GM18867 (cell line): ENCODE data around the gene NFS1.
A peak's percentile ranks its signal among the peaks of the same experiment; 100 is the strongest.

Experiments used
- ATAC-seq: cut with Tn5 transposase; IDR thresholded peaks from one replicate; pipeline ENCODE4 v1.9.1; 2021; ENCODE audit warnings: mild to moderate bottlenecking, moderate library complexity; ENCODE audit not compliant: unreplicated experiment

Gene NFS1

DNA sequence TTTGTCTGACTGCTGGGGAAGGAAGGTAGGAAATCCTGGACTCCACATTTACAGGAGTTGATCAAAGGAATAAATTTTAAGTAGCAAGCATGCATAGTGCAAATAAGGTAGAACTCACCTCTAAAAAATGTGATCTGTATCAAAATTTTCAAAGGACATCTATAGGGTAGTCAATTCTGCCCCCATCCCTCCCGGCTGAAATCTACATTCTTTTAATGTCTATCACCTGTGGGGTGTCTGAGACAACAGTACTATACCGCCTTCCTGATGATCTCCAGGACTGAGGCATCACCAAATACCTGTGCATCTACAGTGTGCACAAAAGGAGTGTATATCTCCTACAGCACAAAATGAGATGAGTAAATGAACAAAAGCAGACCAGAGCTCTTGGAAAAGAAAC, 54.3 kb downstream of the NFS1 start:
- no peak for ATAC-seq

DNA sequence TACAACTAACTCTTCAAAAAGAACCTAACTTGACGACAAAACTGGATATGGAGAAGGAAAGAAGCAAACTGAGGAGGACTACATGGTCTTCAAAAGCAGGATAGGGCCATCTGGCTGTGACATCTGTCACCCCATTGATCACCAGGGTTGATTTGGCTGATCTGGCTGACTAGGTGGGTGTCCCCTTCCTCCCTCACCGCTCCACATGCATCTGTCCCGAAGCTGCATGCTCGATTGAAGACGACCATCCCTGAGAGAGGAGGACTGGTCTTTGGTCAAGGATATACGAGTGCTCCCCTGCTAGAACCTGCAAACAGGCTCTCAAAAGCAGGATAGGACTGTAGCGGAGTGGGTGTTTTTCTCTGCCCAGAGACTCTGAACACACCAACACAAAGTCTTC, 56.1 kb downstream of the NFS1 start:
- no peak for ATAC-seq

DNA sequence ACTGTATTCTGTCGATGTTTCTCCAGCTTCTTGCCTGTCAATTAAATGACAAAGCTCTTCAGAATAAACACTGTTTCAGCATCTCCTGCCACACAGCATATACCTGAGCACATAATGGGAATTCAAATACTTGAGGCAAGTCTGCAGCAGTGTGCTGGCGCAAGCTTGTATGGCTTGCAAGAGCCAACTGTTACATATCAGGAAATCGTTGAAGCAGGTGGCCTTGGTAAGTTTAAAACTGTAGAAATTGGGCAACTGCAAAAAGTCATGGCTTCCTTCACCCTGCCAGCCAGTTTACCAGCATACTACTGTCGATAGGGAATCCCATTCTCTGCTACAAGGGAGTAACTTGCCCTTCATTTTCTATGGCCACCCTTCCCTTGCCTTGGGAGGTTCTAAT, 57.4 kb downstream of the NFS1 start:
- no peak for ATAC-seq

DNA sequence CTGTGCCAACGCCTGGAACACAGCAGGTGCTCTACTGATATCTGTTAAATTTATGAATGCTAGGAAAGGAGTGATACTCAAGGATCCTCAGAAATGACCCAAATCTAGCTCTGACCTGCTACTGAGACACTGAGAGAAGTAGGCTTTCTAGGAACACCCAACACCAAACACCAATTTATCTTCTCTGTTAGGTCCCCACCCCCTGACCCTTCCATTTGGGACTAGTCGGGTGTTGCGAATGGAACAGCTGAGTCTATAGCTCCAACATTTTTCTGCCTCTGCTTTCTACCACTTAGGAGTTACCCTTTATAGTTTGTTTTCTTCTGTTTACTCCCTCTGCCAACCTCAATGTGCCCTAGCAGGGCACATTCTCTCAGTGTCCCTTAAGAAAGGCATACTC, 58.4 kb downstream of the NFS1 start:
- no peak for ATAC-seq

DNA sequence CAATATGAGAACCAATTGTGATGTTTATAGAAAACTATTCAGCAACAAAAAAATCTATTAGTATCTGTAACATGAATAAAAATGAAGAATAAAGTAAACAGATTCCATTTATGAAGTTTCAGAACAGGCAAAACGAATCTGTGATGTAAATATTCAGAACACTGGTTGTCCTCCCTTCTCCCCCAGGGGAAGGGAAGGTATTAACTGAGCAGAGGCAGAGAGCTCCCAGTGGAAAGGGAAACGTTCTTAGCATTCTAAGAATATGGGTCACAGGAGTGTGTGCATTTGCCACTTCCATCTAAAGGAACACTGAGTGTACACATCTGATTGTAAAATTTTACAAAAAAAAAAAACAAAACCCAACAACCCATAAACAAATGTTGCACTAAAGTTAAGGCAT, 60.4 kb downstream of the NFS1 start:
- no peak for ATAC-seq

DNA sequence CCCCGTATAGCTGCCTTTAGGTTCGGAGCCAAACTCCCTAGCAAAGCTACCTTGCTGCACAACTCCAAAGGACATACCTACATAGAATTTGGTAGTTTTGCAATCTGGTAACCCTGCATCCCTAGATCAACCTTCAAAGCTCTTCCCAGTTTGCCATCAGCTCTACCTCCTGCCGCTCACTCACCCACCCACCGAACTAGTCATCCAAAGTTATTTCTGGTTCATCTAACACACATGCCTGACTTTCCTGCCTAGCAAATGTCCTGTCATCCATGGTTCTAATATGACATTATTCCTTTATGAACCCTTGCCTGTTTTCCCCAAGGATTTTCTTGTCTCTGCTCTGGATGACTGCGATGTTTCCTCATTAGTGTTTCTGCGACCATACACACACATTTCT, 61.9 kb downstream of the NFS1 start:
- ATAC-seq = no peak

DNA sequence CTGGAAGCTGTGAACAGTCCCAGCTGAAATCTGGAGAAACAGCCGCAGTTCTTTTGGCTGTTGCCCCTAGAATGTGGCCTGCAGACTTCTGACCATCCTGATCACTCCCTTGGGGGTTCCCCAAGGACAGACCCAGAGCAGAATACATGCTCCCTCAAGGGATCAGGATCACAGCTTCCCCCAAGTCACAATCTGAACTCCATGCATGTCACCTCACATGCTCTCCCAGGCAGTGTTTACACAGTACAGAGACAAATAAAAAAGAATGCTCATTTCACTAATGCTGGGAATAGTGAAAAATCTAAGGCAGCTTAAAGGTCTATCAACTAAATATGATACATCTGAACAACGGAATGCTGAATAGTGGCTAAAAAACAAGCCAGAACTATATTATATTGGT, 63.1 kb downstream of the NFS1 start:
- no peak for ATAC-seq

DNA sequence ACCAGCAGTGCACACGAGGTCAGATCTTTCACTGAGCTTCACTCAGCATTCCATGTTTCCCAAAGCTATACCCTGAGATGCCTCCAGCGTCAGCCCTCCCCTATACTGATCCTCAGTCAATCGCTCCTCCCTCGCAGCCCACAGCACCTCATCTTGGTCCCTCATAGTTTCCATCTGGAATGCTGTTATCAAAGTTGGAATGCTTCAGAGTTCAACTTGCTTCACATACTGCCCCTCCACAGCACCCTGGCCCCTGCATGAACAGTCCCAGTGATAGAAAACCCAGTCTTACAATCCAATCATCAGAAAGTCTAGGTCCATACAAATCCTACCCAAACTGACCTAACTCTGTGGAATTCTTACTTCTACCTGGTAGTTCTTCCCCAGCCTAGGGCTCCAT, 63.5 kb downstream of the NFS1 start:
- ATAC-seq = no peak

DNA sequence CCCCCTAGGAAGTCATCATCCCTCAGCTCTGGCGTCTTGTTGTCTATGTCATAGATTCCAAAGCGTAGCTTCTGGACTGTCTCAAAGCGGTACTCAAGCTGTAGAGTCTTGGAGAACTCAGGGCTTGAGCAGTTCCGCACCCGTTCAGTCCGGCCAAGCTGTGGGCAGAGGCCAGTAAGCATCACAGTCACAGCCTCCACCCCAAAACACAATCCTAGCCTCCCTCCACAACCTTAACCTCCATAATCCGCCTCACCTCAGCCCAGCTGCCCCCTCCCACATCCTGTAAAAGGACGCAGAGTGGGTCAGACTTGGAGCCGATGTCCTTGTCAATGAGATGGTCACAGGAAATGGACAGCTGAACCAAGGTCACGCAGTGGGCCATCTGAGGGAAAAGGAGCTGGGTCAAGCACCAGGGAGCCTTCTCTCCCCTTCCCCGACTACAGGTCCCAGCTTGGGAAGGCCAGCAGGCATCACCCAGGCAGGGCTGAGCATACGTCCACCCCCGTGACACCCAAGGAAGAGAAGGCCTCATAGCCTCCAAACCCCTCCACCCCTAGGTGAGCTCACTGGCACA, 66.5 kb downstream of the NFS1 start:
- ATAC-seq = no peak

DNA sequence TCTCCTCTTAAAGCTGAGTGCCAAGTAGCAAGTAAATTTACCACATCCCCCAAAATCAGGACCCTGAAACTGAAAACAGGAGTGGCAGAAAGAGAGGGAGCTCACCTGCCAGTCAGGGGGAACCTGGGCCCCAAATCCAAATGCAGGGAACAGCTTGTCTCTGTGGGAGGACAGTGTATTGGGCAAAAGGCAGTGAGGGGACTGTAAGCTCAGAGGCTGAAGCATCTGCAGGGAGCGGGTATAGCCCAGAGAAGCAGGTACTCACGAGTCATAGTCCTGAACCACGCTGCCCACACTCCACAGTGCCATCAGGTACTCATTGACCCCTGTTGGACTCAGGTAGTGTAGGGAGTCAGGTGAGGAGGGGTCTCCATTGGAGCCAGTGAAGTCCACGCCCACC, 68.5 kb downstream of the NFS1 start:
- ATAC-seq = no peak

DNA sequence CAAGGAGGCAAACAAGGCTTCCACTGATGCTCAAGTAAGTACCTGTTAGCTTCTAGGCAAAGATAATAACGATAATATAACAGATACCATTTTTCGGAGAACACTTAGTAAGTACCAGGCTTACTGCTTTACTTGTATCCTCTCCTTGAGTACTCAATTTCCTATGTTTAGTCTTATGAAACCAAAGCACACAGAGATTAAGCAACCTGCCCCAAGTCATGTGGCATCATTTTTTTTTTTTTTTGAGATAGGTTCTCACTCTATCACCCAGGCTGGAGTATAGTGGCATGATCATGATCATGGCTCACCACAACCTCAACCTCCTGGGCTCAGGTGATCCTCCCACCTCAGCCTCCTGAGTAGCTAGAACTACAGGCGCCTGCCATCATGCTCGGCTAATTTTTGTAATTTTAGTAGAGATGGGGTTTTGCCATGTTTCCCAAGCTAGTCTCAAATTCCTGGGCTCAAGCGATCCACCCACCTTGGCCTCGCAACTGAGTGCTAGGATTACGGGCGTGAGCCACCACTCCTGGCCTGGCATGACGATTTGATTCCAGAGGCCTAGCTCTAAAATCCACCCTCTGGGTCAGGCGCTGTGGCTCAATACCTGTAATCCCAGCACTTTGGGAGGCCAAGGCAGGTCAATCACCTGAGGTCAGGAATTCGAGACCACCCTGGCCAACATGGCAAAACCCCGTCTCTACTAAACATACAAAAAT, 69.6 kb downstream of the NFS1 start:
- ATAC-seq = no peak

DNA sequence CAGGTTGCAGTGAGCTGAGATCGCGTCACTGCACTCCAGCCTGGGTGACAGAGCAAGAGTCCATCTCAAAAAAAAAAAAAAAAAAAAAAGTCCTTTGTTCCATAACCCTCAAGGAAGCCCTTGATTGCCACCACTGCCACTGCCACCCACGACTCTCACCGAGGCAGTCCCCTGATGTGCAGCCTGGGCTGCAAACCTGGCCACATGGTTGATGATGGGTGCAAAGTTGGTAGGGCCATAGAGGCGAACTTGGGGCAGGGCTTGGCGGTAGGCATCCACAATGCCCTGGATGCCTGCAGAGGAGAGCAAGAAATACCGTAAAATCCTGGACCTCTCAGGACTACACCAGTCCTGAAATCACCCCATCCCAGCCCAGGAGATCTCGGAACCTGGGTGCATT, 72.0 kb downstream of the NFS1 start:
- ATAC-seq = no peak

DNA sequence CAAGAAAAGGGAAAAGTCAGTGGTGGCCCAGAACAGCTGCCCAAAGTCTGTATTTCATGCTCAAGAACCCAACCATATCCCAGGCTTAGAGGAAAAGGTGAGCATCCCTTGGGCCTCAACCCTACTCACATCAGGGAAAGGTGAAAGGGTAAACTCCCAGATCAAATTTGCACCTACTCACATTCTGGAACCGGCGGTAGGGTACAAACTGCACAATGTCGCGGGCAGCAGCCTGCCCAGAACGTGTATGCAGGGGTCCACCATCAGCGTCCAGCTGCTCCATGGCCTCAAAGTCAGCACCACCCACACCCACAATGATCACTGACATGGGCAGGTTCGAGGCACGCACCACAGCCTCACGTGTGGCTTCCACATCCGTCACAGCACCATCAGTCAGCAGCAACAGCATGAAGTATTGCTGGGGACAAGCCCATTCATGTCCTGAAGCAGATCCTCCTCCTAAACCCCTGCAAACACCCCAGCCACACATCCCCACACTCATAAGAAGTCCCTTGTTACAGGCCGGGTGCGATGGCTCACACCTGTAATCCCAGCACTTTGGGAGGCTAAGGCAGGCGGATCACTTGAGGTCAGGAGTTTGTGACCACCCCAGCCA, 72.7 kb downstream of the NFS1 start:
- ATAC-seq = no peak

DNA sequence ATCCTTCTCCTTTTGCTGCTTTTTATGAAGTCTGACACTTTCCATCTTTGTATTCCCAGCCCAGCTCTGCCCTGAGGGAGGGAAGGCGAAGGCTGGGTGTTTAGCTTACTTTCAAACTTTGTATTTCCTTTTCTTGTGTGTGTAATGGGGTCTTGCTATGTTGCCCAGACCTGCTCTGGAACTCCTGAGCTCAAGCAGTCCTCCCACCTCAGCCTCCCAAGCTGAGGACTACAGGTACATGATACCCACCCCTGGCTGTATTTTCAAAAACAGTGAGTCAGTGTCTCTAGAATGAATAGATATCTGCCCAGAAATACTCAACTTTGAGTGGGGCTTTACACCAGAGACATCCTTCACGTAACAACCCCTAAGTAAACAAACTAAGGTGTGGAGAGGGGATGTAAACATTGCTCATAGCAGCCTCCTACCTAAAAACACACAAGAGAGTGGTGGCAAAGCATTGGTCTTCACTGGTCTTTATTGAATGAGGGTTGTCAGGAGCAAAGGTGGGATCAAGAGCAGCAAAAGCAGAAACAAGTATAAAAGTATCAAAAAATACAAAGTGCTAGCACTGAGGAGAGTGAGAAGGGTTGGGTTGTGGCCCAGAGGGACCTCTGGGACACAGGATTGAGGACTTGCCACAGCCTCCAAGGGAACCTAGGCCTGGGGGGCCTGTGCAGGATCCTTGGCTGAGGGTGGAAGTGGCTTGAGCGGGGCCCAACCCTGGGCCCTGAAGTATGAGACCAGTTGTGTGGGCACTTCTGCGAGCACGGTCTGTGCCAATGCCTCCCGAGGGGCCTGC, 73.4 kb downstream of the NFS1 start:
- ATAC-seq = no peak

DNA sequence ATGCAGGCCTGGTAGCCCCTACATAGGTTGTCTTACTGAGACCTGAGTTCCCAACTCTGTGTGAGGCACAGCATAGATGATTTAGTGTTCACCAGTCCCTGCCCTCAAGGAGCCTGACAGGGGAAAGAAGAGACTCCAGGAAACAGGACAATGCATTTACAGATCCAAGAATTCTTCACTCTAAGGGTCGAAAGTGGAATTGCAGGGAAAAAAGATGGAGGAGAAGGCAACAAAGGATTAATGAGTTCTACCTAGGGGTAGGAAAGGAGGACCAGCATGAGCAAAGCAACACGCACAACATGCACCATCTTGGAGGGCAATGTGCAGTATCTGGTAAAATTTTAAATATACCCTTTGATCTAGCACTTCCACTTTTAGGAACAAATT, 77.6 kb downstream of the NFS1 start:
- ATAC-seq = no peak

DNA sequence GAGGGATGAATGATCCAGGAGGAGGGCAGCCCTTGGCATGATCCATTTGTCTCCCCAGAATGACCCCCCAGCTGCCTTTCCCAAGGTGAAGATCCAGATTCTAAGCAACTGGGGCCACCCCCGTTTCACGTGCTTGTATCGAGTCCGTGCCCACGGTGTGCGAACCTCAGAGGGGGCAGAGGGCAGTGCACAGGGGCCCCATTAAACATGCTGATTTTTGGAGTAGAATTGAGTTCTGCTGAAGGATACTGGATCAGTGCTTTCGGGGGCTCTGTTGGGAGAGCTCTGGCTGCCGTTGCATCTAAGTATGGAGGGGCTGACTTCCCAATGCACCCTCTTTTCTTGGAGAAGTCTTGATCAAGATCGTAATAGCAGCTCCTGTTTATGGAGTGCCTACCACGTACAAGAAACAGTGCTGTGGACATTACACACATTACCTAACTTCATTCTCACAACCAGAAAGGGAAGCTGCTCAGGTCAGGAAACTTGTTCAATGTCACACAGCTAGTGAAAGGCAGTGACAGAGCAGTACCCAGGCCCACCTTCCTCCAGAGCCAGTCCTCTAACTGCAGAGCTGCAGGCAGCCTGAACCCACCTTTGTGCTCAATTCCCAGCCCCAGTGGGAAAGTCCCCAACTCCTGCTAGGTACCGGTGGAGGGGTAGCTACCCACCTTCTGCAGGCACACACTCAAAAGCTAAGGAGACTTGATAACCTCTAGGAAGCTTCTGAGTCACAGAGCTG, 78.2 kb downstream of the NFS1 start:
- no peak for ATAC-seq

DNA sequence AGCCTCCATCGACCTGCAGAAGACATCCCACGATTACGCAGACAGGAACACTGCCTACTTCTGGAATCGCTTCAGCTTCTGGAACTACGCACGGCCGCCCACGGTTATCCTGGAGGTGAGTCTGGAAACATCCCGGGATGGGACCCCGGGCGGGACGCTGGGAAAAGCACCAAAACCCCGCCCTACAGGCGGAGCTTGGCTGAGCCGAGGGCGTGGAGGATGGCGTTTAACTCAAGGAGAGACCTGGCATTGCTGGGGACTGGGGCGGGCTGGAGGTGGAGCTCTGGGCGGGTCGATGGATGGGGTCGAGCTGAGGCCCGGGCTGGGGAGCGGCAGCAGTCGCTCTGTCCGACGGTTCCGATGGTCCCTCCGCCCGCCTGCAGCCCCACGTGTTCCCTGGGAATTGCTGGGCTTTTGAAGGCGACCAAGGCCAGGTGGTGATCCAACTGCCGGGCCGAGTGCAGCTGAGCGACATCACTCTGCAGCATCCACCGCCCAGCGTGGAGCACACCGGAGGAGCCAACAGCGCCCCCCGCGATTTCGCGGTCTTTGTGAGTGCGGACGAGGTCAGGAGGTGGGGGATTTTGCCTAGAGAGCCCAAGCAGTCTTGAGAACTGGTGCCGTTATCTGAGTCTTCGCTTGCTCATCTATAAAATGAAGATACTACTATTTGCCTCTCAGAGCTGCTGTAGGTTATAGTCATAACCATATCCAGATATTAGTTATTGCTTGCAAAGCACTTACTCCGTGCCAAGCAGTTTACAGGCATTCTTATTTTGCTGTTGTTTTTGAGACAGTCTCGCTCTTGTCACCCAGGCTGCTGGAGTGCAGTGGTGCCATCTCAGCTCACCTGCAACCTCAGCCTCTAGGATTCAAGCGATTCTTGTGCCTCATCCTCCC, 79.7 kb downstream of the NFS1 start:
- ATAC-seq = peak; percentile 41

DNA sequence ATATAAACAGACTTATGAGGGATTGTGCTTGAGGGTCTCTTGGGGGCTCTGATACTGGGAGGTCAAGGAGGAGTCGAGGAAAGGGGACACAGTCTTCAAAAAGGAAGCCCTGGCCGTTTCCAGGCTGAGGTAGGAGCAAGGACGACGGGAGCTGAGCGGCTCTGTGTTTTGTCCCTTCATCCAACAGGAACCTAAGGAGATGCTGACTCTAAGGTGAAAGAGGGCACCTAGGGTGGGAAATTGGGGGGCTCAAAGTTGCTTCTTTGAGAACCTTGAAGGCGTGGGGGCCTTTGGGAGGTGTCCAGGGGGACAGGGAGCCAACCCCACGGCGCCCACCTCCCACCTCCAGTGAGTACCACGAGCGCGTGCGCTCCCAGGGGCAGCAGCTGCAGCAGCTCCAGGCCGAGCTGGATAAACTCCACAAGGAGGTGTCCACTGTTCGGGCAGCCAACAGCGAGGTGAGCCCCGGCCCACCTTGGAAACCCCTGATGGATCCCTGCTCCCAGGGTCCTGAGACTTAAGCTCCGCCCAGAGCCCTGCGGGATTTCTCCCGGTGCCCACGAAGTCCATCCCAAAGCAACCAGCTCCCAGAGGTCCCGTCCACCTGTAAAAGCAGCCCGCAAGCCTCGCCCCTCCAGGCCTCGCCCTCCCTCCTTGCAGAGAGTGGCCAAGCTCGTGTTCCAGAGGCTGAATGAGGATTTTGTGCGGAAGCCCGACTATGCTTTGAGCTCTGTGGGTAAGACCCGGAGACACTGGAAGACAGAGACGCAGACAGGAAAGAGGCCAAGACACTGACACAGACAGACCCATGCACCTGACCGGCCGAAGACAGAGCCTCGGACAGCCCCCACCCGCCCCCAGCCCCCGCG, 80.7 kb downstream of the NFS1 start:
- ATAC-seq = no peak
